SK-N-SH (cell line): ENCODE results near the gene CXCR3. TPM values are rescaled to one million over a fixed set of nuclear protein-coding genes. Genes with fewer than 3 reads are reported as not detected.

ENCODE experiments used
- CTCF ChIA-PET: fragments of 300-600, 350-600 bp; formaldehyde crosslinking; extraction: SDS; loops from one replicate; lab custom pipeline; 2021; lab: Yijun Ruan, JAX
- POLR2A ChIA-PET: fragments of 350-600 bp; sonication (Branson Sonifier 250); formaldehyde crosslinking; extraction: SDS; loops from one replicate; lab custom pipeline; 2020; ENCODE audit warnings: antibody characterized with exemption, inconsistent platforms; lab: Yijun Ruan, JAX
- DNase-seq: peaks from one replicate; pipeline ENCODE4 v3.0.0; 2012
- H2AFZ ChIP-seq: fragments of 200-600 bp; sonication (generic); 2 replicates; pipeline ENCODE4 v1.8.1; 2016; ENCODE audit warnings: antibody characterized with exemption, mild to moderate bottlenecking, low read depth
- H3F3A ChIP-seq: fragments of 200-600 bp; sonication (generic); replicated peaks from 2 replicates; pipeline ENCODE3; 2016; ENCODE audit warnings: antibody characterized with exemption, mild to moderate bottlenecking; ENCODE audit not compliant: insufficient read depth
- H3K27ac ChIP-seq, 2 experiments: fragments of 200-500 bp in 1 of 2; fragments of 200-600 bp in 1 of 2; sonication (Bioruptor generic) in 1 of 2; sonication (generic), shearing (Covaris generic) in 1 of 2; 2 replicates each; pipeline versions ENCODE4 v1.5.1 to v1.6.1; 2014 to 2016; ENCODE audit warnings: low read depth in 2 of 2, inconsistent platforms in 1 of 2, low read length in 1 of 2, mild to moderate bottlenecking in 1 of 2, mixed read lengths in 1 of 2
- H3K27me3 ChIP-seq: fragments of 200-600 bp; sonication (generic), shearing (Covaris generic); 2 replicates; pipeline ENCODE4 v1.6.1; 2016; ENCODE audit warnings: mixed run types; ENCODE audit not compliant: insufficient read depth
- H3K36me3 ChIP-seq, 2 experiments: fragments of 200-500 bp in 1 of 2; fragments of 200-600 bp in 1 of 2; sonication (Bioruptor generic) in 1 of 2; sonication (generic) in 1 of 2; replicated peaks in 1 of 2; 2 replicates each; pipeline versions ENCODE3 to v1.5.1; 2014 to 2016; ENCODE audit warnings: low read length in 1 of 2, mild to moderate bottlenecking in 1 of 2; ENCODE audit not compliant: insufficient read depth in 2 of 2, control insufficient read depth in 1 of 2
- H3K4me1 ChIP-seq, 2 experiments: fragments of 200-500 bp in 1 of 2; fragments of 200-600 bp in 1 of 2; sonication (Bioruptor generic) in 1 of 2; sonication (generic), shearing (Covaris generic) in 1 of 2; 2 replicates each; pipeline versions ENCODE4 v1.5.1 to v1.6.1; 2014 to 2016; ENCODE audit warnings: low read depth in 1 of 2, low read length in 1 of 2, mixed run types in 1 of 2; ENCODE audit not compliant: insufficient read depth in 2 of 2, control insufficient read depth in 1 of 2
- H3K4me2 ChIP-seq: fragments of 200-600 bp; sonication (generic), shearing (Covaris generic); 2 replicates; pipeline ENCODE4 v1.6.1; 2017; ENCODE audit warnings: mixed run types
- H3K4me3 ChIP-seq, 2 experiments: fragments of 200-500 bp in 1 of 2; fragments of 200-600 bp in 1 of 2; sonication (Bioruptor generic) in 1 of 2; sonication (generic), shearing (Covaris generic) in 1 of 2; 2 replicates each; pipeline versions ENCODE4 v1.5.1 to v1.8.1; 2014 to 2016; ENCODE audit warnings: low read depth in 2 of 2, inconsistent platforms in 1 of 2, low read length in 1 of 2, mild to moderate bottlenecking in 1 of 2, mixed read lengths in 1 of 2, moderate library complexity in 1 of 2
- H3K79me2 ChIP-seq: fragments of 200-600 bp; sonication (generic); 2 replicates; pipeline ENCODE4 v1.8.1; 2017; ENCODE audit warnings: mild to moderate bottlenecking; ENCODE audit not compliant: insufficient read depth
- H3K9ac ChIP-seq: fragments of 200-600 bp; sonication (generic); 2 replicates; pipeline ENCODE4 v1.6.1; 2017; ENCODE audit warnings: mixed run types
- H3K9me2 ChIP-seq: fragments of 200-600 bp; sonication (generic); 2 replicates; pipeline ENCODE4 v1.6.1; 2017; ENCODE audit warnings: mixed run types
- H3K9me3 ChIP-seq: fragments of 200-600 bp; sonication (generic); 2 replicates; pipeline ENCODE4 v1.6.1; 2017; ENCODE audit warnings: mixed run types, mild to moderate bottlenecking, moderate library complexity
- H4K20me1 ChIP-seq: fragments of 200-600 bp; sonication (generic); 2 replicates; pipeline ENCODE4 v1.6.1; 2017; ENCODE audit warnings: mild to moderate bottlenecking, mixed run types; ENCODE audit not compliant: insufficient read depth
- CHD2 ChIP-seq: fragments of 150-350 bp; IDR thresholded peaks from 2 replicates; pipeline ENCODE4 v1.6.1; 2018; ENCODE audit warnings: low read length; ENCODE audit not compliant: partially characterized antibody
- ELF1 ChIP-seq: IDR thresholded peaks from 2 replicates; pipeline ENCODE4 v1.4.0; 2012
- FOSL2 ChIP-seq: IDR thresholded peaks from 2 replicates; pipeline ENCODE4 v1.4.0; 2012; ENCODE audit warnings: low read depth, mild to moderate bottlenecking, moderate library complexity, borderline replicate concordance
- GATA2 ChIP-seq: sonication (generic); formaldehyde crosslinking; IDR thresholded peaks from 2 replicates; pipeline ENCODE4 v1.5.0; 2020; ENCODE audit warnings: mild to moderate bottlenecking, missing genetic modification reagents
- IRF3 ChIP-seq: fragments of 150-350 bp; IDR thresholded peaks from 2 replicates; pipeline ENCODE4 v1.6.1; 2016; ENCODE audit warnings: mild to moderate bottlenecking, low read depth, low read length
- JUND ChIP-seq: IDR thresholded peaks from 2 replicates; pipeline ENCODE4 v1.4.0; 2012
- MAX ChIP-seq: IDR thresholded peaks from 2 replicates; pipeline ENCODE4 v1.4.0; 2012; ENCODE audit warnings: low read depth
- MEF2A ChIP-seq: IDR thresholded peaks from 2 replicates; pipeline ENCODE4 v1.4.0; 2012; ENCODE audit warnings: low read depth, borderline replicate concordance
- NFIC ChIP-seq: IDR thresholded peaks from 2 replicates; pipeline ENCODE4 v1.4.0; 2012; ENCODE audit warnings: borderline replicate concordance
- NRF1 ChIP-seq: IDR thresholded peaks from 2 replicates; pipeline ENCODE4 v1.6.1; 2012; ENCODE audit warnings: low read depth, mild to moderate bottlenecking, low read length
- RCOR1 ChIP-seq: fragments of 150-350 bp; IDR thresholded peaks from 2 replicates; pipeline ENCODE4 v1.6.1; 2017; ENCODE audit warnings: antibody characterized with exemption, low read length
- RXRA ChIP-seq: IDR thresholded peaks from 2 replicates; pipeline ENCODE4 v1.4.0; 2012; ENCODE audit warnings: low read depth, mild to moderate bottlenecking, borderline replicate concordance
- SIN3A ChIP-seq: IDR thresholded peaks from 2 replicates; pipeline ENCODE4 v1.6.1; 2012; ENCODE audit warnings: low read depth, mild to moderate bottlenecking, low read length, moderate library complexity, borderline replicate concordance
- TCF12 ChIP-seq: IDR thresholded peaks from 2 replicates; pipeline ENCODE4 v1.4.0; 2012
- TEAD4 ChIP-seq: IDR thresholded peaks from 2 replicates; pipeline ENCODE4 v1.4.0; 2012; ENCODE audit warnings: mild to moderate bottlenecking, borderline replicate concordance; ENCODE audit not compliant: insufficient read depth
- USF1 ChIP-seq: IDR thresholded peaks from 2 replicates; pipeline ENCODE4 v1.4.0; 2012; ENCODE audit warnings: low read depth, borderline replicate concordance
- YY1 ChIP-seq: IDR thresholded peaks from 2 replicates; pipeline ENCODE4 v1.4.0; 2012; ENCODE audit warnings: low read depth, mild to moderate bottlenecking
- WGBS: methylation state at CpG from one replicate; pipeline ENCODE4 v1.1.6; 2017; ENCODE audit warnings: low lambda C conversion rate; 5-methylcytosine and 5-hydroxymethylcytosine counted together
- polyA plus RNA-seq, 3 experiments: library from polyadenylated mRNA; depleted of rRNA; stranded (reverse); fragments of >200 nt; gene quantifications; 2 replicates each; pipeline ENCODE4 v1.2.3, GENCODE V29; 2012
- TF ChIP-seq, protein P1 (sequence below): fragments of 150-350 bp; IDR thresholded peaks from 2 replicates; pipeline ENCODE4 v1.6.1; 2017; ENCODE audit warnings: antibody characterized with exemption, low read length, low read depth, borderline replicate concordance
- TF ChIP-seq, protein P2 (sequence below): fragments of 200-600 bp; sonication (generic); IDR thresholded peaks from 2 replicates; pipeline ENCODE4 v1.6.1; 2017; ENCODE audit warnings: antibody characterized with exemption, mild to moderate bottlenecking, moderate library complexity

CXCR3 gene
- polyA plus RNA-seq, 1 of the 3 experiments (the other 2 are of a cell fraction) = not detected

DNA sequence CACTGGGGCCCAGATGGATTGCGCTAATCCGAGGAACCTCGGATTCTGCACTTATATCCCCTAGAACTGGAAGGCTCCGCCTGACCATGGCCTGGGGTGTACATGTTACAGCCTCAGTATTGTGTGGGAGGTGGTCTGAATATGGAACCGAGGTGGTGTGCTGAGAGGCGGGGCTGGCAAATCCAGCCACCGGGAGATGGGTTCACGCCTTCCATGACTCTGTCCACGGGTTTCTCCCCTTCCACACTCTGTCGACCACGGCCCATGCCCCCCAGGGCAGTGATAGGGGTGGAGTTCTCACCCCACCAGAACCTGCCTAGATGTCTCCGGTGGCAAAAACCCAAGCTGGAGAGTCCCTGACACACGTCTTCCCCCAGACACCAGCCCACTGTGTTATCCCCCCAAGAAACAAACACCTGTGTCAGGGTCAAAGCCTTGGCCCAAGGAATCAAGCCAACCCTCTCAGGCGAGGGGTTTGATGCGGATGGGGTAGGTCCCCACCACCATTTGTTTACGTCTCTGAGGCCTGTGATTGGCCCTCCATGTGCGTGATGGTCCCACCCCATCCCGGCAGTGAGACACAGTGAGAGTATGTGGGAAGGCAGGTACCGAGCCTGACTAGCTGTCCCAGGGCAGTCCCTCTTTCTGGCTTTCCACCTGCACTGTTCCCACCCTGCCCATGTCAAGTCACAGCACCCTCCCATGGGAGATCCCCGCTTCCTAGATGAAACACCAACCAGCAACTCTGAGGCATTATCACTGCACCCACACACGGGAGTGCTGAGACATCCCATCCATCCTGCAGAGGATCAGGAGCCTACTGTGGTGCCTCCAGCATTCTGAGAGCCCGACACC lies 42.5 kb upstream of the CXCR3 start:
- Histone ChIP-seq H3F3A (no peaks in the 10 kb centered on the region), H3K27ac (no peak overlapping the region), H4K20me1 (no peaks in the 10 kb centered on the region), H3K9me2 (no peaks in the 10 kb centered on the region), H3K9ac (no peak overlapping the region), H3K36me3 (no peaks in the 10 kb centered on the region), H3K4me1 (no peaks in the 10 kb centered on the region), H3K4me2 (no peak overlapping the region), H3K4me3 (no peak overlapping the region), H2AFZ (no peak overlapping the region), H3K27me3 (peaks cover 45% of the 10 kb centered on the region; the same call in 1 of the 2 replicates), H3K9me3 (no peaks in the 10 kb centered on the region), H3K79me2 (no peaks in the 10 kb centered on the region)
- POLR2A ChIA-PET = no interaction called here
- TF ChIP-seq RXRA = no peak
- no peak for TF ChIP-seq SIN3A
- TF ChIP-seq FOSL2 = no peak
- TF ChIP-seq ELF1 = no peak
- TF ChIP-seq TEAD4 = no peak
- no peak for TF ChIP-seq MEF2A
- TF ChIP-seq JUND = no peak
- no peak for TF ChIP-seq USF1
- TF ChIP-seq, protein P1, sequence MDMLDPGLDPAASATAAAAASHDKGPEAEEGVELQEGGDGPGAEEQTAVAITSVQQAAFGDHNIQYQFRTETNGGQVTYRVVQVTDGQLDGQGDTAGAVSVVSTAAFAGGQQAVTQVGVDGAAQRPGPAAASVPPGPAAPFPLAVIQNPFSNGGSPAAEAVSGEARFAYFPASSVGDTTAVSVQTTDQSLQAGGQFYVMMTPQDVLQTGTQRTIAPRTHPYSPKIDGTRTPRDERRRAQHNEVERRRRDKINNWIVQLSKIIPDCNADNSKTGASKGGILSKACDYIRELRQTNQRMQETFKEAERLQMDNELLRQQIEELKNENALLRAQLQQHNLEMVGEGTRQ = no peak
- no peak for TF ChIP-seq NRF1
- TF ChIP-seq RCOR1 = no peak
- TF ChIP-seq GATA2 (CRISPR knock-in tag) = no peak
- TF ChIP-seq, protein P2, sequence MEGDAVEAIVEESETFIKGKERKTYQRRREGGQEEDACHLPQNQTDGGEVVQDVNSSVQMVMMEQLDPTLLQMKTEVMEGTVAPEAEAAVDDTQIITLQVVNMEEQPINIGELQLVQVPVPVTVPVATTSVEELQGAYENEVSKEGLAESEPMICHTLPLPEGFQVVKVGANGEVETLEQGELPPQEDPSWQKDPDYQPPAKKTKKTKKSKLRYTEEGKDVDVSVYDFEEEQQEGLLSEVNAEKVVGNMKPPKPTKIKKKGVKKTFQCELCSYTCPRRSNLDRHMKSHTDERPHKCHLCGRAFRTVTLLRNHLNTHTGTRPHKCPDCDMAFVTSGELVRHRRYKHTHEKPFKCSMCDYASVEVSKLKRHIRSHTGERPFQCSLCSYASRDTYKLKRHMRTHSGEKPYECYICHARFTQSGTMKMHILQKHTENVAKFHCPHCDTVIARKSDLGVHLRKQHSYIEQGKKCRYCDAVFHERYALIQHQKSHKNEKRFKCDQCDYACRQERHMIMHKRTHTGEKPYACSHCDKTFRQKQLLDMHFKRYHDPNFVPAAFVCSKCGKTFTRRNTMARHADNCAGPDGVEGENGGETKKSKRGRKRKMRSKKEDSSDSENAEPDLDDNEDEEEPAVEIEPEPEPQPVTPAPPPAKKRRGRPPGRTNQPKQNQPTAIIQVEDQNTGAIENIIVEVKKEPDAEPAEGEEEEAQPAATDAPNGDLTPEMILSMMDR = no peak
- CTCF ChIA-PET = no interaction called here
- 31% methylated on average over 7 of the region's 22 CpGs for WGBS
- DNase-seq = no peak

DNA sequence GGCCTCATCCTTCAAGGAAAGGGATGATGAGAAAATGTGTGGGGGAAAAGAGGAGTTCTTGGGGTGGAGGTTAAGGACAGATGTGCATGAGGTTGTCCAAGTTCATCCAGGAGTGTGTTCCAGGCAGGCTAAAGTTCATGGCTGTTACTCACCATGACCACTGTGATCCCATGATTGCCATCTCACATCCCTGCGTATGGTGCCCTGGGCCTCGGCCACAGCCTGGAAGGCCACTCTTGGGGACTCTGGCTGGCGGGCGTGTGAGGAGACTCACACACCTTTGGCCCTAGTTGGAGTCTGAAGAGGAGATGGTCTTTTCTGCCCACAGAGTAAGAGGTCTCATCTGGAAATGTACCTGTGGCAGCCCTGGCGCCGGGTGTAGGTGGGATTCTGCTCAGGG lies 41.6 kb upstream of the CXCR3 start:
- no peaks in the 10 kb centered on the region for H4K20me1 ChIP-seq
- H3K79me2 ChIP-seq = no peaks in the 10 kb centered on the region
- no peak overlapping the region for H3K9ac ChIP-seq
- DNase-seq = no peak
- no peaks in the 10 kb centered on the region for H3K4me1 ChIP-seq
- H3K36me3 ChIP-seq = no peaks in the 10 kb centered on the region
- POLR2A ChIA-PET = no interaction called here
- 25% methylated on average over 6 of the region's 6 CpGs for WGBS
- H3K9me2 ChIP-seq = no peaks in the 10 kb centered on the region
- H2AFZ ChIP-seq = no peak overlapping the region
- H3K4me2 ChIP-seq = no peak overlapping the region
- no peak overlapping the region for H3K27ac ChIP-seq
- no peaks in the 10 kb centered on the region for H3F3A ChIP-seq
- H3K9me3 ChIP-seq = no peaks in the 10 kb centered on the region
- peaks cover 45% of the 10 kb centered on the region; the same call in 1 of the 2 replicates for H3K27me3 ChIP-seq
- H3K4me3 ChIP-seq = no peak overlapping the region
- CTCF ChIA-PET = no interaction called here
- no peak for TF ChIP-seq ELF1
- no peak for TF ChIP-seq CHD2
- TF ChIP-seq MAX = no peak
- no peak for TF ChIP-seq NRF1
- TF ChIP-seq JUND = no peak
- TF ChIP-seq TCF12 = no peak
- TF ChIP-seq RXRA = no peak
- no peak for TF ChIP-seq FOSL2
- no peak for TF ChIP-seq YY1
- no peak for TF ChIP-seq IRF3
- TF ChIP-seq USF1 = no peak
- no peak for TF ChIP-seq NFIC
